ENCODE measurements around the gene JAKMIP1.

The JAKMIP1 gene

DNA sequence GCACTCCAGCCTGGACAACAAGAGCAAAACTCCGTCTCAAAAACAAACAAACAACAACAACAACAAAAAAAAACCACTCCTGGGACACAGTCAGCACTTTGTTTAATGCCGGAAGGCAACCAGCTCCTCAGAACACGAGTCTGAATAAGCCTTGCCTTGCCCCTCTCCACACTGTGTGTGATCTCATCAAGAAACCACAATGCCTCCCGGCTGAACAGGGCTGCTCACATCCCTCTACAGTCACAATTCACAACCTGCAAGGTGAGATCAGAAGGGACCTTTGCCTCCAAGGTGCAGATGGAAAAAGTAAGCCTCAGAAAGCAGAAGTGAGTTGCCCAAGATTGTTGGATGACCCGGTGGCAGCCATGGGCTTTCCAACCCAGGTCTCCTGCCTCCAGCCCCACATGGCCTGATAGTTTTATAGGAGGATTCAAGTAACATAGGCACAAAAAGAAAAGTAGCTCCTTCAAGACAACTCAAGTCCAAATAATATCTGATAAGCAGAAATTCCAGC is 80.8 kb downstream of the JAKMIP1 start:
- DNase-seq (ENCODE audit: low read depth), result no peak

DNA sequence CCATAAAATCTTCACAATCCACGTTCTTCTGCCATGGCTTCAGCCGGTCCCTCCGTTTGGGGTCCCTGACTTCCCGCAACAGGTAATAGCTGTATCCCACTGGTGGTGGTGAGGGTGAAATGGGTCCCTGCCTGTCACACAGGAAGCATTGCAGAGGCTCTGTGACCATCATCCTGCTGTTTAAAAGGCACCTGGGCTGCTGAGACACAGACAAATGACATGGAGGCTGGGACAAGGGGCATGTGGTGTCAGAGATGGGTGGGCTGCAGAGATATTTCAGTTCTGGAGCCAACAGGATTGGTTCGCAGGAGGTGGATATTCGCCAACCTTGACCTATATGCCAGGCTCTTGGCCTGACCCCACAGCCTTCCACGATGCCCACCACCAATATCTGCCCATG is 82.1 kb downstream of the JAKMIP1 start:
- DNase-seq (ENCODE audit: low read depth), result no peak

DNA sequence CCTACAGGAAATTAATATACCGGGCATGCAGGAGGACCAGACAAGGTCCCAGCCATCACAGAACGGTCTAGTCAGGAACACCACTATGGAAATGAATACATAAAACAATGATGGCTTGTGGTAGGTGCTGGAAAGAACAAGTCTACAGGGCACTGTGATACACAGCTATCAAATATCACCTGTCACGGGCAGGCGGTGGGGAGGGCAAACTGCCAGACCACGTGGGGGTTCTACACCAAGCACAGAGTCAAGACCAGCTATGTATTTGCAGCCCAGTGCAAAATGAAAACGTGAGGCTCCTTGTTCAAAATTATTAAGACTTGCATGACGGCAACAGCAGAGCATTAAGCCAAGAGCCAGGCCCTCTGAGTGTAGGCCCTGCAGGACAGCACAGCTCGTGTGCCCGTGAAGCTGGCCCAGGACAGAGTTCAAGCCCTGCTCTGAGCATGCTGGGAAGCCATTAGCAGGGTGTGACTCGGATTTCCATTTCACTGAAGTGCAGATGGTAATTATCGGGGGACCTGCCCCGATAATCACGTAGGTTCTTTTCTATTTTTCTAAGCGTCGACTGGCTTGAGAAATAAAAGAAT is 83.6 kb downstream of the JAKMIP1 start:
- no peak for DNase-seq (ENCODE audit: low read depth)

DNA sequence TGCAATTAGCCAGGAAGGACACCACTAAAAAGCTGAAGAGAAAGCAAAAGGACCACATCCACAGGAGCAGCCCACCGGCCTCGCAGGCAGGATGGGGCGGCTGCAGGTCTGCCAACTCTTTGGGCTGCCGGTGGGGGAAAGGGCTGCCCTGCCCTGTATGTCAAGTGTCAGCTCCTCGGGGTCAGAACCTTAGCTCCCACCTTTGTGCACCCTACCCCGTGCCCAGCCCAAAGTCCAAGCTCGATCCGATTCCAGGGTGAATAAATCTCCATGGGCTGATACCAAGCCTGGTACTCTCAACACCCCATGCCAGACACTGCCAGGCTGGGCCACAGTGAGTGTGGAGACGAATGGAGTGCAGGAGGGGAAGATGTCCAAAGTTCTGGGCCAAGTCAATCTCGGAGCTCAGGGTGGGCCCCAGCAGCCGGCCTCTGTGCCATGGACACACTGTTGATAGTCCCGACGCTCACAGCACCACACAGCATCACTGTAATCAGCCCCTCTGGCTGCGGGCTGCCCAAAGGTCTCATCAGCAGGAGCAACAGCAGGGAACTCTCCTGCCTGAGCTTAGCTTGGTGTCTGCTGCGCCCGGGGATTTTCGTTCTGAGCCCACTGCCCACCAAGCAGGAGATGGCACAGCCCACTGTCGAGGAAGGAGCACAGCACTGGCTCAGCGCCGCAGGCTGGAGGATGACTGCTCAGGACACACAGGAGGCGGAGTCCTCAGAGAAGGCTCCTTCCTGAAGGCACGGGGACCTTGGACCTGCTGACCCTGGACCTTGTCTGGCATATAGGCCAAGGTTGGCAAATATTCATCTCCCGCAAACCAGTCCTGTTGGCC is 84.4 kb downstream of the JAKMIP1 start:
- no peak for DNase-seq (ENCODE audit: low read depth)

DNA sequence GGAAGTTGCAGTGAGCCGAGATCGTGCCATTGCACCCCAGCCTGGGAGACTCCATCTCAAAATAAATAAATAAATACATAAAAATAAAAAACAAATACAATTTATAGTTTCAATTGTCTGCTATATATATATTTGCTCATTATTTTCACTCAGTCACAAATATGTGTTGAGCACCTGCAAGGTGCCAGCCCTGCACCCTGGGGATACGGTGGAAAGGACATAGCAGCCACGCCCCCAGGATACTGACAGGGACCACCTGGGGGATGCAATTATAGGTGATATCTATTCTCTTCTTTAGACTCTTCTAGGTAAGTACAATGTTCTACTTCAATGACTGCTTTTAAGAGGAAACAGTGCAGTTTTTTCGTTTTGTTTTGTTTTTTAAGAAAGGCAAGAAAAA is 85.0 kb downstream of the JAKMIP1 start:
- DNase-seq (ENCODE audit: low read depth), result no peak

DNA sequence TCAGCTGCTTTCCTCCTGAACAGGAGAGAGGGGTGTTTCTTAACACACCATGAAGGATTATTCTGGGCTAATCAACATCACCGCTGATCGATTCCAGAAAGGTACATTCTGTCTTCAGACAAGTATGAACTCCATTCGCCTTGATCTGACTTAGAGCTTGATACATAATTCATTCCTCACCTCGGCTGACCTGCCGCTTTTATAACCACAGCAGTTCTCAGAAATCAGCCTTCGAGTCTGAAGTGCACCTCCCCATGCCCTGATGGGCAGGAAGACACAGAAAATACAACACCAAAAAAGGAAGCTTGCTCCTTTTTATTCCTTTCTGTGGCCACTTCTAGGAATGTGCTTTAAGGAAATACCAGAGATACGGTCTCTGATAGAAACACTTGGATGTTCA is 85.7 kb downstream of the JAKMIP1 start:
- DNase-seq (ENCODE audit: low read depth), result no peak

DNA sequence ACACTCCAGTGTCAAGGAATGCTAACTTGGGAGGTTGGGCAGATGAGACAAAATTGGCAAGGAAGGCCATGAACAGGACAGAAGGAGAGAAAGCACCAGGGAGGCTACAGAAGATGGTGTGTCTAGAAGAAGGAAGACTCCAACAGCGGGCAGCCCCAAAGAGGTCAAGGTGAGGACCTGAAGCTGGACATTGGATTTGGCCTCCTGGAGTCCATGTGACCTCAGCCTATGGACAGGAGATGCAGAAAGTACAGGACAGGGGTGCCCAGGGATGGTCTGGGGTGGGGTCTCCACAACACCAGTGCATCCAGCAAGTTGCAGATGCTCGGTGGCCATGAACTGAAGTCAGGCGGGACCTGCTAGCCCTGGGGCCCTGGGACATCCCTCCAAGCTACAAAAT is 86.2 kb downstream of the JAKMIP1 start:
- DNase-seq (ENCODE audit: low read depth), result no peak

DNA sequence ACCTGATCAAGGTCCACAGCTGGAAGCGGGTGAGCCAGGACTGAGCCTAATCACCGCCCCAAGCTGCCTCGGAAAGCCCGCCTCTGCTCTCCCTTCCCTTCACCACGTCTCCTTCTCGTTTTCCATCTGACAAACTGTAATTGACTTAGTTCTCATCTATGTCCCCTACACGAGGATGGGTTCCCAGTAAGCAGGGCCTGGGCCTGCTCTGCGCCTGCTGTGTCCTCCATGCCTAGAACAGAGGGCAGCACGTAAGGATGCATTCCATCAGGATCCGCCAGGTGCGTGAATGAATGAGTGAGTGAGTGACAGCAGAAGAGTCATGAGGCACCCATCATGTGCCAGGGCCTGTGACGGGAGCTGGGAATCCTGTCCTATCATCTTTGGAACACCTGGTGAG is 86.7 kb downstream of the JAKMIP1 start:
- DNase-seq (ENCODE audit: low read depth), result no peak

DNA sequence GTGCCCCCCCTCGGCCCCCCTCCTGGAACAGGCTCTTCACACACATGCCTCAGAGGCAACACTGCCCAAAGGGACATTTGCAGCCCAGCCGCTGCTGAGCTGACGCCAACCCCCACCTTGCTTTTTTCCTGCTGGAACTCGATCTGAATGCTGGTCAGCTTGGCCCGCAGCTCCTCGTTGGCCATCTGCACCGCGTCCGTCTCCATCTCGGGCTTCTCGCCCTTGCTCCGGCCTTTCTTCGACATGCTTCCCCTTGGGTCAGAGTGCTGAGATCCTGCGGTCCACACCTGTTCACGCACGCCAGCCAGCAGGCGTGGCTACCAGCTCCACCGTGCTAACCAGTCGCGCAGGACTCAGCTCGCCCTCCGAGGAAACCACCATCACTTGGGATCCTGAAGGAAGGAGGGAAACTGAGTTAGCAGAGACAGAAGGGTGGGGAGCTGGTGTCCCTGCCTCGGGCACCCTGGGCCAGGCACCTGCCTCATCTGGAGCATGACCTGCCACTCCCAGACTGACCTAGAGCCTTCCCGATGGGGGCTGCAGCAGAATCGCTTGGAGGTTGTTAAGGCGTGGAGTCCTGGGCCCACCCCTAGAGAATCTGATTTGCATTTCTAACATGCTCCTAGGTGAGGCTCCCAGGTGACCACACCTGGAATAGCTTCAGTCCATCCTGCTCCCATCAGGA is 87.6 kb downstream of the JAKMIP1 start:
- no peak for DNase-seq (ENCODE audit: low read depth)

DNA sequence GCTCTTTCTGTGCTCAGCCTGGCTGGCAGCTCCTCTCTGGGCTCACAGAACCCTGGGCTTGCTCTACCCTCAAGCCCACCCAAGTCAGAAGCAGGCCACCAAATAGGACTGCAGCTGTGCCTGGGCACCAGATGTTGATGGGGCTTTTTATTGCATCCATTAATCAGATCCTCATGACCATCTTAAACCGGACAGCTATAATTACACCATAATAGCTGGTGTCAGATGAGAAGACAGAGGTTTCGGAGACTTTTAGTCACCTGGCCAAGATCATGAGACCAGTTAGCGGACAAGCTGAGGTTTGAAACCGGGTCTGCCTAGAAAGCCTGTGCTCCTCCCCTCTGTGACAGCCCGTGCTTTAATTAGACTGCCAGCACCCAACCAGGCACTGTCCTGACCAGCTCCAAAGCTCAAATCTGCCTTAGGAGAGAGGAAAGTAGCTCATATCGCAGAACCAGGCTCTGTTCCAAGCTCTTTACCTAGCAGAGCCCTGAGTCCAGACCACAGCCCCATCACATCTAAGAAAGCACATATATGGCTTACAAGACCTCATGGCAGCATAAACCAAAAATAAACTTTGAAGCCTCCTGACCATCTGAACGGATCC is 88.9 kb downstream of the JAKMIP1 start:
- no peak for DNase-seq (ENCODE audit: low read depth)

DNA sequence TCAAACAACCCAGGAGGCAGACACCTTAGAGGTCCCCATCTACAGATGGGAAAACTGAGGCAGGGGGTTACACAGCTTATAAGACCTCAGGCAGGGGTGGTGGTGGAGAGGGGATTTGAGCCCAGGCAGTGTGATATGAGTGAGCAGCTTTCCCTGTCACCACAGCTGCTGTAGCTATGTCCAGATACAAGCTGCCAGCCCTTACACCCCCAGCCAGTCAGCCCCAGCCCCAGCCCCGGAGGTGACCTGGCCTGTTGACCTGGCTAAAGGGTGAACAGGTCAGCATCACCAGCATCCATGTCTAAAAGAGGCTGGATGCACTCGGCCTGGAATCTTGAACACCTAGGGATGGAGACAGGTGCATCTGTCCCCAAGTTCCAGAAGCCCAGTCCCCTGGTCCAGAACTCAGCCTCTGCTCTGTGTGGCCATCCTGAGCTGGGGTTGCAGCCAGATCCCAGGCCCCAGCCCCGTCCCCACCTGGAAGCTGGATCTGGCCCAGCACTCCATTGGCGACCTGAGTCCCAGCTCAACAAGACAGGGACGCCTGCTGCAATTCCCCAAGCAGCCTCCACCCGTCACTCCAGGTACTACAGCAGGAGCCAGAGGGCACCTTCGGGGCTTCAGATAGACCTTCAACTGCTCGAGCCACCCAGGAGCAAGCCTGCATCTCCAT is 89.5 kb downstream of the JAKMIP1 start:
- no peak for DNase-seq (ENCODE audit: low read depth)

DNA sequence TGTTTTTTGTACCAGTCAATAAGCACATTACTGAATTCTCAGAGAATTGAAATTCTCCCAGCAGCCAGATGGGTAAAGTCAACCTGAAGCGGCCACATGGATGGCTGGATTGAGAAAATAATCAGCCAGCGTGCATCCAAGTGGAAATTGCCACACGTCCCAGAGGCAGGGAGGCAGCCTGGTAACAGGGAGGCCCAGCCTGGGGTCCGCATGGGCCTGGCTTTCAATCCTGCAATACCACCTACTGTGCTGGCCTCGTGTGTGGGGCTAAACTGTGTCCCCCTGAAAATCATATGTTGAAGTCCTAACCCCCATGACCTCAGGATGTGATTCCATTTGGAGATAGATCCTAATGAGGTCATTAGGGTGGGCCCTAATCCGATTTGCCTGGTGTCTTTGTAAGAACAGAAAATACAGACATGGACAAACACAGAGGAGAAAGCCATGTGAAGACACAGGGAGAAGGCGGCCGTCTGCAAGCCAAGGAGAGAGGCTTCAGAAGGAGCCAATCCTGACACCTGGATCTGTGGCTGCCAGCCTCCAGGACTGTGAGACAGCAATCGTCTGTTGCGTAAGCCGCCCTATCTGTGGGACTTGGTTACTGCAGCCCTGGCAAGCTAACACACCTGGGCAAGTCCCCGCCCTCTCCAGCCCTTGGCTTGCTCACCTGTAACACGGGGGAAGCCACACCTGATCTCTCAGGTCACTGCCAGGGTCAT is 90.3 kb downstream of the JAKMIP1 start:
- no peak for DNase-seq (ENCODE audit: low read depth)

DNA sequence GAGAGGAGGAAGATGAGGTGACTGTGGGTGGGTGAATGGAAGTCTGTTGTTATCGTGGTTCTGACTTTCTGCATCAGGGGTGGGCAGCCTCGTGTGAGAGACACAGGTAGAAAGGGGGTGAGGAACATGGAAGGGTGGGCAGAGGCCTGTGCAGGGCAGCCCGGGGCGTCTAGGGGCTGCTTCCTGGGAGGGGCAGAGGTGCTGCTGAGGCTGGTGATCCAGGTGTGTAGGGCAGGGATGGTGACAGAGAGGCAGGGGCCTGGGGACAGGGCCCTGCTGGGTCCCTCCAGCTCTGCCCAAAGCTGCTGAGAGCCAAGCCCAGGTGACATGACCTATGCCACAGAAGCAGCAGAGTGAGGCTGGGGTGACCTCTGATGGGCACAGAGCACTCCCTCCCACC is 92.5 kb downstream of the JAKMIP1 start:
- DNase-seq (ENCODE audit: low read depth), result no peak

DNA sequence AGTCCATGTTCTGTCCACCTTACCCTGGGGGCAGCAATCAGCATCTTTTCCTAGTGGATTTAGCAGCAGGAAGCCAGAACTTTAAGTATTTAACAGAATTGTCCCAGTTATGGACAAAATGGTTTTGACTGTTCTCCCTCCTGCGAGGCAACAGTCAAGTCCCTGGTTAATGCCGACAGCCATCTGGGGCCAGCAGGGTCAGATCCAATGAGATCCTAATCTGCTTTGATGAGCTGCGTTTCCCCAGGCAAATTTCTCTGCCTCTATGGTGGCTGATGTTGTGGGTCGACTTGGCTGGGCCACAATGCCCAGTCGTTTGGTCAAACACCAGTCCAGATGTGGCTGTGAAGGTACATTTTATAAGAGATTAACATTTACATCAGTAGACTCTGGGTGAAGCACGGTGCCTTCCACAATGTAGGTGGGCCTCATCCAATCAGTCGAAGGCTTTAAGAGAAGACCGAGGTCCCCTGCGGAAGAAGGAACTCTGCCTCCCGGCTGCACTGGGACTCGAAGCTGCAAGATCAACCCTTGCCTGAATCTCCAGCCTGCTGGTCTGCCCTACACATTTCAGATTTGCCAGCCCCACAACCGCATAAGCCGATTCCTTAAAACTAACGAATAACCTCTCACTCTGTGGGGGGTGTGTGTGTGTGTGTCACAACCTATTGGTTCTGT is 93.1 kb downstream of the JAKMIP1 start:
- no peak for DNase-seq (ENCODE audit: low read depth)

DNA sequence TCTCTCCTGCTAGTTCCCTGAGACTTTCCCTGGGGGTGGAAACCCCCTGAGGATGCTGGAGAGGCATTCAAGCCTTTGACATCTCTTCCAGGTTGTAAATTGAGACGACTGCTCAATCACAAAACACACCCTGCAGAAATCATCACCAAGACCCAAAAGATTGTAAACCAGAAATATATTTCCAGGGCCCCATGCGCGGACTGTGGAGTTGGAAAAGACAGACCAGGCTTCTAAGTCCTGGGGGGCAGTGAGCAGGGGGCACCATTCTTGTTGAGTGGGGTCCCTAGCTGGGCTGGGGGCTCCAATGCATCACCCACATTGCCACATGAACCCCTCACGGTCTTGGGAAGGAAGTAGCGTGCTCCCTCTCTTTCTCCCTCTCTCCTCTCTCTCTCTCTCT is 94.2 kb downstream of the JAKMIP1 start:
- no peak for DNase-seq (ENCODE audit: low read depth)

DNA sequence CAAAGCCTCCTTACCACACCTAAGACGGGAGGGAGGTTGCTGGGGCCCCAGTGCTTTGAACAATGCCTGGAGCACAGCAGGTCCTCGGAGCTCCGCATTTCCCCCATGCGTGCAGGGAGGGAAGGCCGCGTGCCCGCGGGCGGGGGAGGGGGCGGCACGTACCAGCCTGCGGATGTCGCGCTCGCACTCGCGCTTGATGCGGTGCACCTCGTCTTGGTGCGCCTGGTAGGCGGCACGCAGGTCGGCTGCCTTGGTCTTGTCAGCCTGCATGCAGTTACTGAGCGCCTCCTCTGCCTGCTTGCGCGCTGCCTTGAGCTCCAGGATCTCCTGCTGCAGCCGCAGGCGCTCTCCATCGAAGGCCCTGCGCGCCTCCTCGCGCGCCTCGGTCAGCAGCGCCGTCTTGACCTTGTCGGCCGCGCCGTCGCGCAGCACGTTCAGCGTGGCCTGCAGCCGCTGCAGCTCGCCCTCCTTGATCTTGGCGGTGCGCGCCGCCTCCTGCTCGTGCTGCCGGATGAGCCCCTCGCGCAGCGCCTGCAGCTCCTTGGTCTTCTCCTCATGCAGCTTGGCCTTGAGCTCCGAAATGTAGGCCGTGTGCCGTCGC is 94.9 kb downstream of the JAKMIP1 start:
- no peak for DNase-seq (ENCODE audit: low read depth)

DNA sequence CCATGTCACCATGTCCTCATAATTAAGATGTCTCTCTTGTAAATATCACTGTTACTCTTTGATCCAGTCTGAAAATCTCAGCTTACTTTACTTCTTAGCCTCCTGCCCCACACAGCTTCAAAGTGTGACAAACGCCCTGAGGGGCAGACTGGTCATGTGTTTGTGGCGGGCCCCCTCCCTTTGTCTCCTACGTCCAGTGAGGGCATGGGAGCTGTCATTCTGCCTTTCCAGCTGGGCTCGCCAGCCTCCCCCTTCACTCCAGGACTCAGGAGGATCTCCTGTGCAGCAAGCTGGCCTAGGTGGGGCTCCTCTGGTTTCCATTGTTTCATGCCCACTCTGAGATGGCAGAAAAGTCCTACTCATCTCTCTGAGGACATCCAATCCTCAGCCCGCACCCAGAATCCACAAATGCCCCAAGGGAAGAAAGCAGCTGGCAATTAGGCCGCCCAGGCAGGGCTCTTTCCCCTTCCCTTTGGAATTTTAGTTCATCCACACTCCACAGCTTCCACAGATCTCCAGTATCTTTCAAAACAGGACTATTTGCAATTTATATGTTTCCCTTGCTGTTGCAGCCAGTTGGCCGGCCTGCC is 95.7 kb downstream of the JAKMIP1 start:
- DNase-seq (ENCODE audit: low read depth), result no peak

DNA sequence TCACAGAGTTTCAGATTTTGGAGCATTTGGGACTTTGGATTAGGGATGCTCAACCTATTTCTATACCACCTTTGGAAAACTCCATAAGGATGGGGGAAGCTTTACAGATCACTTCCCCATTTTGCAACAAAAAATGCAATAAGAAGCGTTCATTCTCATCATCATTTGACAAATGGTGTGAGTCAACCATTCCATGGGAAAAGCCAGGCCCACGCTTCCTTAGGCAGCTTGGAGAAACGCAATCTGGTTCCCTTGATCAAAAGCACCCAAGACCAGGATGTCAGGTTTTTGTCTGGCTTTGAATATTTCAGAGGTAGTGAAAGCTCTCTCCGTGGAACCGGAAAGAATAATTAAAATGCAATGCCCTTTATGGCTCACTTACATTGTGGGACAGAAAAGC is 102.8 kb downstream of the JAKMIP1 start:
- DNase-seq (ENCODE audit: low read depth), result no peak

DNA sequence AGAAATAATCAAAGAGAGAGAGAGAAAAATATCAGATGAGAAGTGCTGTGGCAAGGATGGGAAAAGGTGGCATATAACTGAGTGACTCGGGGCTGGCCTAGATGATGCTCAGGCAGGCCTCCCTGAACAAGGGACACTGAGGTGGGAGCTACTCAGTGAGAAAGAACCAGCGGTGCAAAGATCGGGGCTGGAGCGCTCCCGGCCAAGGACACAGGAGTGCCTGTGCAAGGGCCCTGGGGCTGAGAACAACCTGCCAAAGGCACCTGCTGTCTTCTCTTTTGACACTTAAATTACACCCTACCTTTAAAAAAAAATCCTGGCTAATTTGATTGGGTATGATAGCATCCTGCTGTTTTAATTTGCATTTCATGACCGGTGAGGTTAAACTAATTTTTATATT is 104.5 kb downstream of the JAKMIP1 start:
- DNase-seq (ENCODE audit: low read depth), result no peak

All from GM04504 (cell line).